ENCODE data around the gene ZNF516.

The ZNF516 gene

GRCh38 chr18:76395609-76396008, 99.4 kb downstream of the ZNF516 start:
- TF ChIP-seq ZNF8 (CRISPR knock-in tag; IDR thresholded peaks at IDR 0.05) = no peak
- TF ChIP-seq CREB5 (CRISPR knock-in tag; IDR thresholded peaks at IDR 0.05; ENCODE audit: low read depth) = no peak
- no peak for TF ChIP-seq ISL1 (CRISPR knock-in tag; IDR thresholded peaks at IDR 0.05)
- TF ChIP-seq CSRNP3 (CRISPR knock-in tag; IDR thresholded peaks at IDR 0.05) = no peak
- no peak for TF ChIP-seq ESRRG (CRISPR knock-in tag; IDR thresholded peaks at IDR 0.05)
- no peak for TF ChIP-seq GLIS3 (CRISPR knock-in tag; IDR thresholded peaks at IDR 0.05)
- TF ChIP-seq POU6F1 (CRISPR knock-in tag; IDR thresholded peaks at IDR 0.05; ENCODE audit: borderline replicate concordance, low read depth) = no peak
- no peak for TF ChIP-seq TSHZ2 (CRISPR knock-in tag; IDR thresholded peaks at IDR 0.05)
- no peak for TF ChIP-seq ZC3H10 (CRISPR knock-in tag; IDR thresholded peaks at IDR 0.05)
- no peak for TF ChIP-seq TCF4 (CRISPR knock-in tag; IDR thresholded peaks at IDR 0.05; ENCODE audit: borderline replicate concordance)
- TF ChIP-seq RARB (CRISPR knock-in tag; IDR thresholded peaks at IDR 0.05) = no peak
- TF ChIP-seq ZFP3 (CRISPR knock-in tag; IDR thresholded peaks at IDR 0.05) = no peak
- TF ChIP-seq PPARA (CRISPR knock-in tag; IDR thresholded peaks at IDR 0.05; ENCODE audit: borderline replicate concordance) = no peak
- no peak for TF ChIP-seq BACH2 (CRISPR knock-in tag; IDR thresholded peaks at IDR 0.05; ENCODE audit: borderline replicate concordance)
- no peak for TF ChIP-seq TOX (CRISPR knock-in tag; IDR thresholded peaks at IDR 0.05; ENCODE audit: borderline replicate concordance)
- no peak for TF ChIP-seq OSR1 (CRISPR knock-in tag; IDR thresholded peaks at IDR 0.05)
- no peak for TF ChIP-seq ARNTL (CRISPR knock-in tag; IDR thresholded peaks at IDR 0.05; ENCODE audit: borderline replicate concordance, low read depth)
- no peak for ATAC-seq

- ATAC-seq = peak; percentile 32
- TF ChIP-seq CREB5 (CRISPR knock-in tag; IDR thresholded peaks at IDR 0.05; ENCODE audit: low read depth) = no peak
- no peak for TF ChIP-seq BACH2 (CRISPR knock-in tag; IDR thresholded peaks at IDR 0.05; ENCODE audit: borderline replicate concordance)
- TF ChIP-seq RARB (CRISPR knock-in tag; IDR thresholded peaks at IDR 0.05) = no peak
- TF ChIP-seq ZNF8 (CRISPR knock-in tag; IDR thresholded peaks at IDR 0.05) = no peak
- no peak for TF ChIP-seq ZFP30 (CRISPR knock-in tag; IDR thresholded peaks at IDR 0.05)
- no peak for TF ChIP-seq PPARA (CRISPR knock-in tag; IDR thresholded peaks at IDR 0.05; ENCODE audit: borderline replicate concordance)
- TF ChIP-seq POU6F1 (CRISPR knock-in tag; IDR thresholded peaks at IDR 0.05; ENCODE audit: borderline replicate concordance, low read depth) = no peak
- TF ChIP-seq TCF4 (CRISPR knock-in tag; IDR thresholded peaks at IDR 0.05; ENCODE audit: borderline replicate concordance) = no peak
- no peak for TF ChIP-seq CSDC2 (CRISPR knock-in tag; IDR thresholded peaks at IDR 0.05)
- no peak for TF ChIP-seq OSR1 (CRISPR knock-in tag; IDR thresholded peaks at IDR 0.05)
- TF ChIP-seq PATZ1 (CRISPR knock-in tag; IDR thresholded peaks at IDR 0.05; ENCODE audit: borderline replicate concordance) = no peak
- TF ChIP-seq ZNF565 (CRISPR knock-in tag; conservative IDR thresholded peaks at IDR 0.05; ENCODE audit: low read depth) = no peak
- TF ChIP-seq TSHZ2 (CRISPR knock-in tag; IDR thresholded peaks at IDR 0.05) = no peak
- no peak for TF ChIP-seq TOX (CRISPR knock-in tag; IDR thresholded peaks at IDR 0.05; ENCODE audit: borderline replicate concordance)
Measured at GRCh38 chr18:76394780-76395476, 100.1 kb downstream of the ZNF516 start.
